Subcutaneous abdominal adipose tissue (tissue), 5 donors: ENCODE results near the gene ANO2.

Experiments used
- H3K27ac ChIP-seq: one replicate; pipeline ENCODE4 v1.7.0; 2013; ENCODE audit warnings: low read depth, mild to moderate bottlenecking, inconsistent platforms, low read length, moderate library complexity
- H3K27me3 ChIP-seq, 5 donors: one replicate each; pipeline ENCODE4 v1.7.0; 2013; ENCODE audit warnings: low read length in 5 of 5, inconsistent platforms in 1 of 5; ENCODE audit not compliant: control insufficient read depth in 5 of 5, insufficient read depth in 4 of 5
- H3K36me3 ChIP-seq, 5 donors: one replicate each; pipeline ENCODE4 v1.7.0; 2013; ENCODE audit warnings: low read length in 5 of 5; ENCODE audit not compliant: control insufficient read depth in 5 of 5, insufficient read depth in 5 of 5
- H3K4me1 ChIP-seq, 5 donors: one replicate each; pipeline ENCODE4 v1.7.0; 2013; ENCODE audit warnings: low read length in 5 of 5, mild to moderate bottlenecking in 3 of 5, moderate library complexity in 1 of 5; ENCODE audit not compliant: control insufficient read depth in 5 of 5, insufficient read depth in 5 of 5
- H3K4me3 ChIP-seq, 5 donors: one replicate each; pipeline ENCODE4 v1.7.0; 2013; ENCODE audit warnings: low read length in 5 of 5, low read depth in 1 of 5
- H3K9ac ChIP-seq, 5 donors: one replicate each; pipeline ENCODE4 v1.7.0; 2013; ENCODE audit warnings: low read length in 5 of 5, mild to moderate bottlenecking in 4 of 5, moderate library complexity in 3 of 5
- H3K9me3 ChIP-seq, 5 donors: one replicate each; pipeline ENCODE4 v1.7.0; 2013; ENCODE audit warnings: low read length in 5 of 5; ENCODE audit not compliant: control insufficient read depth in 5 of 5
- donor health status: healthy.
- donor health status: healthy.
- donor health status: healthy.
- donor health status: healthy.
- donor health status: healthy.

ANO2 gene

DNA sequence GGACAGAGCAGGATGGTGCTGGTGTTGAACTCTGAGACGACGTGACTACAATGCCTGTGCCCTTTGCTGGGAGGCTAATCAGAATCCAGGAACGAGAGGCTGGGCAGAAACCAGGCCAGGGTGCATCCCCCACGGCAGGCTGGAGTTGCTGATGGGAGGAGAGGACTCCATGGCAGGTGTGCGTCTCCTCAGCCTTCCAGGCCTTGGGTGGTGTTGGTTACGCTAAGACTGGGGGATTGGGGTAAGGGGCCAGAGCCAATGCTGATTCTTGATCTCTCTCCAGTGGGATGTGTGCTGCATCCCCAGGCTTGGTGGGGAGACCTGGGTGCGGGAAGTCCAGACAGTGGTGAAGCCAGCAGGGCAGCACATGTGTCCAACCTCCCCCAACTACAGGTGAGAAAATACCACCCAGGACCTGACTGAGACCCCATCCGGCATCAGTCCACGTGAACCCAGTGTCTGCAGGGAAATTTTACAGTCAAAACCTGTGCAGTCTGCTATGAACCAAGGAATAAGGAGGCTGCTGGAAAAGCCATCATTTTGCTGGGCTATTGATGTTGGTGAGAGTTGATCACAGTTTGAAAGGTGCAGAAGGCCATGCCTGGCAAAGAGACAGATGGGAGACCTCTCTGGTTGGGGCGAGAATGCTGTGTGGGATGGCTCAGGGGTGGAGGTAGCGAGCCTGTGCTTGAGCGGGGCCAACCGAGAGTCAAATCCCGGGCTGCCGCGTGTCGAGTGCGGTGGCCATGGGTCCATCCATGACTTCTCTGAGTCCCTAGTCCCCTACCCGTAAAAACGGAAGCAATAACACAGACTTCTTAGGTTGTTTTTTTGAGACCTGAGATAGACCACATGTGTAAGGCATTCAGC is 423.4 kb downstream of the ANO2 start:
- Histone ChIP-seq H3K27me3 (no peaks in the 10 kb centered on the region), H3K27ac (no peak overlapping the region), H3K4me3 (no peak overlapping the region), H3K4me1 (no peaks in the 10 kb centered on the region), H3K36me3 (no peaks in the 10 kb centered on the region), H3K9ac (no peak overlapping the region), H3K9me3 (no peaks in the 10 kb centered on the region)

GRCh38 chr12:5520831-5521230 is 424.2 kb downstream of the ANO2 start:
- H3K4me3 ChIP-seq, result no peak overlapping the region
- no peaks in the 10 kb centered on the region for H3K4me1 ChIP-seq
- no peaks in the 10 kb centered on the region for H3K27me3 ChIP-seq
- no peaks in the 10 kb centered on the region for H3K36me3 ChIP-seq
- H3K9me3 ChIP-seq, result no peaks in the 10 kb centered on the region
- no peak overlapping the region for H3K27ac ChIP-seq
- H3K9ac ChIP-seq, result no peak overlapping the region

DNA sequence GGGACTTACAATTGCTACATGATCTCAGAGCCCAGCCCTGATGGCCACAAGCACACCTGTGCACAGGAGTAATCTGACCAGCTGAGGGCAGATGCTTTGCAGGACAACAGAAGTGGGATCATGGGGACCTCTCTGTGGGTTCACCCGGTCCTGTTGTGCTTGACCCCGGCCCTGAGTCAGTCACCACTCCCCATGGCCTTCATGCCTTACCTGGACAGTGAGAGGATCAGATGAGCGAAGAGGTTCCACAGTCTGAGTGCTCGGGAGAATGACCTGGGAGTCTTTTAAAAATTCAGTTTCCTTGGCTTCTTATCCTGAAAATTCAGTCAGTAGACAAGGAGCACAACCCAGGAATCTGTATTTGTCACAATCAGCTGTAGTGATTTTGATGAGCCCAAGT is 425.0 kb downstream of the ANO2 start:
- H3K27ac ChIP-seq, result no peak overlapping the region
- no peak overlapping the region for H3K4me3 ChIP-seq
- H3K27me3 ChIP-seq, result no peaks in the 10 kb centered on the region
- H3K36me3 ChIP-seq, result no peaks in the 10 kb centered on the region
- H3K4me1 ChIP-seq, result no peaks in the 10 kb centered on the region
- H3K9ac ChIP-seq, result no peak overlapping the region
- H3K9me3 ChIP-seq, result no peaks in the 10 kb centered on the region

DNA sequence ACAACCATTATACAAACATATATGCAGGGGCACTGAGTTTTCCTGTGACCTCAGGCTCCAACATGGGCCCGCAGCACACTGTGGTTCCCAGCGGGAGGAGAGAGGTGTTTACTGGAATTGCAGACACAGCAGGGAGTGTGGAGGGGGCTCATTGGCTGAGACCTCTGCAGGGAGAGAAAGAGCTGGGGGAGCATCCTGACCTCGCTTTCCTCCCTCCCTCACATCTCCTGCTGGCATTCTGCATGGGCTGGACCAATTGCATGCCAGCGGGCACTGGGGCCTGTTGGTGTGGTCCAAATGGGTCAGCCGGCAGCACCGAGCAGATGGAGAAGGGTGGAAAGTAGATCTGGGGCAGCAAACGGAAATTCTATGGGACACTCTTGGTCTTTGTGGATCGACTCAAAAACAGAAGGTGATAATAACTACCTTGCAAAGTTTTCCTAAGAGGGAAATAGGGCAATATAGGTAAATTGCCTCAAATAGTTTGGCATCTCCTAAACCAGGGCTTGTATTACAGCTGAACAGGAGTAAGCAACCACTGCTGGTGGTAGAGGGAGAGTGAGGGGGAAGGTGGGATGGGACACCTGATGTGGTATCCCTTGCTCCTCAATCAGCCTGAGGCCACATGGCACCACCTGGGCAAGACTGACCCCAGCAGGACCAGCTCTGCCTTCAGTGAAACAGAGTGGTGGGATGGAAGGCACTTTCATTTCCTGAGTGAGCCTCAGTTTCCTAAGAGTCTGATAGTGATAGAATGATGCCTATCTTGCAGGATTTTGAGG is 426.3 kb downstream of the ANO2 start:
- no peaks in the 10 kb centered on the region for H3K4me1 ChIP-seq
- H3K9ac ChIP-seq, result no peak overlapping the region
- no peaks in the 10 kb centered on the region for H3K36me3 ChIP-seq
- H3K9me3 ChIP-seq, result no peaks in the 10 kb centered on the region
- H3K4me3 ChIP-seq, result no peak overlapping the region
- no peak overlapping the region for H3K27ac ChIP-seq
- no peaks in the 10 kb centered on the region for H3K27me3 ChIP-seq

GRCh38 chr12:5516371-5517241 is 428.5 kb downstream of the ANO2 start:
- Histone ChIP-seq H3K4me3 (no peak overlapping the region), H3K9ac (no peak overlapping the region), H3K27me3 (peaks cover 0 to 6% (median 5%) of the 10 kb centered on the region in 5 donors), H3K36me3 (no peaks in the 10 kb centered on the region), H3K27ac (no peak overlapping the region), H3K4me1 (peaks cover 0 to 8% (median 4%) of the 10 kb centered on the region in 5 donors), H3K9me3 (no peaks in the 10 kb centered on the region)

DNA sequence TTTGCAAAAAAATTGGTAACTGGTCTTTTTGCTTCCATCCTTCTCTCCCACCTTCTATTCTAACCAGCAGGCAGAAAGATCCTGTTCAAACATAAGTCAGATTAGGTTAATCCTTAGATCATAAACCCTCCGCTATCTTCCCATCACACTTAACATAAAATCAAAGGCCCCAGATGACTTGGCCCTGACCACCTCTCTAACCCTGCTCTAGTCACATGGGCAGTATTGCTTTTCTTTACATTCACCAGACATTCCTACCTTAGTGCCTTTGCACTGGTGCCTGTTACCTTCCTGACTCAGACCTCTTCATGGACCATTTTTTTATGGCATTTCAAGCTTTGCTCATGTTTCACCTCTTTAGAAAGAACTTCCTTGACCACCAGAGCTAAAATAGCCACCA is 429.6 kb downstream of the ANO2 start:
- Histone ChIP-seq H3K4me3 (no peak overlapping the region), H3K9ac (no peak overlapping the region), H3K27me3 (peaks cover 0 to 12% (median 6%) of the 10 kb centered on the region in 5 donors), H3K9me3 (no peaks in the 10 kb centered on the region), H3K36me3 (no peaks in the 10 kb centered on the region), H3K4me1 (peaks cover 0 to 12% (median 5%) of the 10 kb centered on the region in 5 donors), H3K27ac (no peak overlapping the region)

- Histone ChIP-seq H3K27ac (no peak overlapping the region), H3K9ac (no peak overlapping the region), H3K36me3 (no peaks in the 10 kb centered on the region), H3K9me3 (no peaks in the 10 kb centered on the region), H3K4me1 (peaks cover 0 to 16% (median 5%) of the 10 kb centered on the region in 5 donors), H3K4me3 (no peak overlapping the region), H3K27me3 (peaks cover 0 to 17% (median 10%) of the 10 kb centered on the region in 5 donors)
These were observed 430.5 kb downstream of the ANO2 start for GRCh38 chr12:5514545-5514944.

- Histone ChIP-seq H3K27me3 (peaks cover 0 to 17% (median 10%) of the 10 kb centered on the region in 5 donors), H3K4me3 (no peak overlapping the region), H3K9me3 (no peaks in the 10 kb centered on the region), H3K9ac (no peak overlapping the region), H3K36me3 (no peaks in the 10 kb centered on the region), H3K27ac (no peak overlapping the region), H3K4me1 (peaks cover 0 to 16% (median 5%) of the 10 kb centered on the region in 5 donors)
These were observed 431.0 kb downstream of the ANO2 start for GRCh38 chr12:5514016-5514415.

- no peak overlapping the region for H3K9ac ChIP-seq
- H3K27me3 ChIP-seq, result peaks cover 0 to 17% (median 10%) of the 10 kb centered on the region in 5 donors
- no peaks in the 10 kb centered on the region for H3K36me3 ChIP-seq
- H3K9me3 ChIP-seq, result no peaks in the 10 kb centered on the region
- H3K4me1 ChIP-seq, result peaks cover 0 to 16% (median 5%) of the 10 kb centered on the region in 5 donors
- no peak overlapping the region for H3K27ac ChIP-seq
- no peak overlapping the region for H3K4me3 ChIP-seq
These were observed 431.7 kb downstream of the ANO2 start for GRCh38 chr12:5513406-5513805.
